Measurements from ENCODE around the gene ZWILCH.

The ZWILCH gene

GRCh38 chr15:66566963-66567531, 61.9 kb downstream of the ZWILCH start:
- H3K27me3 ChIP-seq (ENCODE audit: insufficient read depth, low read length, poor library complexity, severe bottlenecking) = no peaks in the 10 kb centered on the region
- no peaks in the 10 kb centered on the region for H3K79me2 ChIP-seq (ENCODE audit: insufficient read depth, low read length)
- H3K4me2 ChIP-seq (ENCODE audit: low read depth, low read length, poor library complexity, severe bottlenecking) = peak overlapping the region; percentile 3
- no peak overlapping the region for H3K4me3 ChIP-seq (ENCODE audit: low read length, poor library complexity, severe bottlenecking)
- no peak overlapping the region for H3K9ac ChIP-seq (ENCODE audit: low read depth, low read length, poor library complexity, severe bottlenecking)
- H3K9me3 ChIP-seq (ENCODE audit: insufficient read depth, low read depth, low read length) = no peaks in the 10 kb centered on the region
- H4K20me1 ChIP-seq (ENCODE audit: insufficient read depth, low read length, poor library complexity, severe bottlenecking) = no peaks in the 10 kb centered on the region
- no peaks in the 10 kb centered on the region for H3K36me3 ChIP-seq (ENCODE audit: insufficient read depth, low read length)
- H2AFZ ChIP-seq (ENCODE audit: low read length) = peak overlapping the region; percentile 79
- no peaks in the 10 kb centered on the region for H3K9me2 ChIP-seq (replicated peaks; ENCODE audit: low read depth, low read length)
- TF ChIP-seq EZH2phosphoT487 (IDR thresholded peaks at IDR 0.05; ENCODE audit: borderline replicate concordance) (no peak), CTCF (conservative IDR thresholded peaks at IDR 0.05; ENCODE audit: low read length) (peak; percentile 74)
- no peaks in the 10 kb centered on the region for H3K4me1 ChIP-seq (ENCODE audit: insufficient read depth, low read length, poor library complexity, severe bottlenecking)
- no peaks in the 10 kb centered on the region for H3F3A ChIP-seq (ENCODE audit: low read depth)

GRCh38 chr15:66567897-66568296, 62.8 kb downstream of the ZWILCH start:
- Histone ChIP-seq H3K4me1 (ENCODE audit: insufficient read depth, low read length, poor library complexity, severe bottlenecking) (no peaks in the 10 kb centered on the region), H3K9me2 (replicated peaks; ENCODE audit: low read depth, low read length) (no peaks in the 10 kb centered on the region), H3F3A (ENCODE audit: low read depth) (no peaks in the 10 kb centered on the region), H3K27me3 (ENCODE audit: insufficient read depth, low read length, poor library complexity, severe bottlenecking) (no peaks in the 10 kb centered on the region), H2AFZ (ENCODE audit: low read length) (no peak overlapping the region), H4K20me1 (ENCODE audit: insufficient read depth, low read length, poor library complexity, severe bottlenecking) (no peaks in the 10 kb centered on the region), H3K9me3 (ENCODE audit: insufficient read depth, low read depth, low read length) (no peaks in the 10 kb centered on the region), H3K9ac (ENCODE audit: low read depth, low read length, poor library complexity, severe bottlenecking) (no peak overlapping the region), H3K4me2 (ENCODE audit: low read depth, low read length, poor library complexity, severe bottlenecking) (no peak overlapping the region), H3K79me2 (ENCODE audit: insufficient read depth, low read length) (no peaks in the 10 kb centered on the region), H3K4me3 (ENCODE audit: low read length, poor library complexity, severe bottlenecking) (no peak overlapping the region), H3K36me3 (ENCODE audit: insufficient read depth, low read length) (no peaks in the 10 kb centered on the region)
- TF ChIP-seq CTCF (conservative IDR thresholded peaks at IDR 0.05; ENCODE audit: low read length) (no peak), EZH2phosphoT487 (IDR thresholded peaks at IDR 0.05; ENCODE audit: borderline replicate concordance) (no peak)

- Histone ChIP-seq H3K36me3 (ENCODE audit: insufficient read depth, low read length) (no peaks in the 10 kb centered on the region), H3K4me2 (ENCODE audit: low read depth, low read length, poor library complexity, severe bottlenecking) (no peak overlapping the region), H3K9me3 (ENCODE audit: insufficient read depth, low read depth, low read length) (no peaks in the 10 kb centered on the region), H3K9ac (ENCODE audit: low read depth, low read length, poor library complexity, severe bottlenecking) (no peak overlapping the region), H3K27me3 (ENCODE audit: insufficient read depth, low read length, poor library complexity, severe bottlenecking) (no peaks in the 10 kb centered on the region), H3K4me3 (ENCODE audit: low read length, poor library complexity, severe bottlenecking) (no peak overlapping the region), H3K4me1 (ENCODE audit: insufficient read depth, low read length, poor library complexity, severe bottlenecking) (no peaks in the 10 kb centered on the region), H3K79me2 (ENCODE audit: insufficient read depth, low read length) (no peaks in the 10 kb centered on the region), H4K20me1 (ENCODE audit: insufficient read depth, low read length, poor library complexity, severe bottlenecking) (no peaks in the 10 kb centered on the region), H3K9me2 (replicated peaks; ENCODE audit: low read depth, low read length) (no peaks in the 10 kb centered on the region), H3F3A (ENCODE audit: low read depth) (no peaks in the 10 kb centered on the region), H2AFZ (ENCODE audit: low read length) (no peak overlapping the region)
- no peak for TF ChIP-seq EZH2phosphoT487 (IDR thresholded peaks at IDR 0.05; ENCODE audit: borderline replicate concordance)
- TF ChIP-seq CTCF (conservative IDR thresholded peaks at IDR 0.05; ENCODE audit: low read length) = no peak
Observed at GRCh38 chr15:66569461-66570137, 64.5 kb downstream of the ZWILCH start.

Data from Loucy (cell line).